ENCODE data around the gene DOCK2.

The DOCK2 gene

GRCh38 chr5:170055606-170056005, 418.5 kb downstream of the DOCK2 start:
- H3K4me3 ChIP-seq (IDR thresholded peaks at IDR 0.05; ENCODE audit: insufficient read depth, low read depth, low read length) = no peak overlapping the region
- no peak overlapping the region for H3K27ac ChIP-seq
- no peaks in the 10 kb centered on the region for H3K79me2 ChIP-seq (ENCODE audit: insufficient read depth, low read depth)
- no peak overlapping the region for H3K9ac ChIP-seq
- TF ChIP-seq CTCF (conservative IDR thresholded peaks at IDR 0.05; ENCODE audit: low read depth, low read length) = no peak
- no peaks in the 10 kb centered on the region for H3K36me3 ChIP-seq (ENCODE audit: insufficient read depth)
- H3K27me3 ChIP-seq (ENCODE audit: insufficient read depth, low read depth) = no peaks in the 10 kb centered on the region
- H3K4me1 ChIP-seq (ENCODE audit: low read depth, poor library complexity, severe bottlenecking) = no peaks in the 10 kb centered on the region
- no peak overlapping the region for H3K4me2 ChIP-seq
- H4K20me1 ChIP-seq (ENCODE audit: insufficient read depth) = no peaks in the 10 kb centered on the region
- no peak overlapping the region for H2AFZ ChIP-seq (ENCODE audit: low read depth)

GRCh38 chr5:170056561-170057267, 419.6 kb downstream of the DOCK2 start:
- no peak overlapping the region for H3K4me2 ChIP-seq
- no peaks in the 10 kb centered on the region for H3K27me3 ChIP-seq (ENCODE audit: insufficient read depth, low read depth)
- H3K9ac ChIP-seq = no peak overlapping the region
- no peak for TF ChIP-seq CTCF (conservative IDR thresholded peaks at IDR 0.05; ENCODE audit: low read depth, low read length)
- no peaks in the 10 kb centered on the region for H3K36me3 ChIP-seq (ENCODE audit: insufficient read depth)
- H2AFZ ChIP-seq (ENCODE audit: low read depth) = no peak overlapping the region
- H4K20me1 ChIP-seq (ENCODE audit: insufficient read depth) = no peaks in the 10 kb centered on the region
- no peak overlapping the region for H3K27ac ChIP-seq
- no peaks in the 10 kb centered on the region for H3K4me1 ChIP-seq (ENCODE audit: low read depth, poor library complexity, severe bottlenecking)
- H3K79me2 ChIP-seq (ENCODE audit: insufficient read depth, low read depth) = no peaks in the 10 kb centered on the region
- no peak overlapping the region for H3K4me3 ChIP-seq (IDR thresholded peaks at IDR 0.05; ENCODE audit: insufficient read depth, low read depth, low read length)

- H3K4me3 ChIP-seq (IDR thresholded peaks at IDR 0.05; ENCODE audit: insufficient read depth, low read depth, low read length) = no peak overlapping the region
- no peaks in the 10 kb centered on the region for H3K4me1 ChIP-seq (ENCODE audit: low read depth, poor library complexity, severe bottlenecking)
- no peak overlapping the region for H3K27ac ChIP-seq
- H3K79me2 ChIP-seq (ENCODE audit: insufficient read depth, low read depth) = no peaks in the 10 kb centered on the region
- TF ChIP-seq CTCF (conservative IDR thresholded peaks at IDR 0.05; ENCODE audit: low read depth, low read length) = no peak
- H2AFZ ChIP-seq (ENCODE audit: low read depth) = no peak overlapping the region
- H3K4me2 ChIP-seq = no peak overlapping the region
- H3K9ac ChIP-seq = no peak overlapping the region
- no peaks in the 10 kb centered on the region for H3K27me3 ChIP-seq (ENCODE audit: insufficient read depth, low read depth)
- no peaks in the 10 kb centered on the region for H3K36me3 ChIP-seq (ENCODE audit: insufficient read depth)
- no peaks in the 10 kb centered on the region for H4K20me1 ChIP-seq (ENCODE audit: insufficient read depth)
Measured at GRCh38 chr5:170057311-170057710, 420.2 kb downstream of the DOCK2 start.

GRCh38 chr5:170059221-170059620, 422.1 kb downstream of the DOCK2 start:
- no peak overlapping the region for H3K9ac ChIP-seq

More at GRCh38 chr5:170059221-170059620, 422.1 kb downstream of the DOCK2 start:
- H3K27me3 ChIP-seq (ENCODE audit: insufficient read depth, low read depth) = no peaks in the 10 kb centered on the region
- H3K79me2 ChIP-seq (ENCODE audit: insufficient read depth, low read depth) = no peaks in the 10 kb centered on the region
- H2AFZ ChIP-seq (ENCODE audit: low read depth) = no peak overlapping the region
- no peaks in the 10 kb centered on the region for H3K36me3 ChIP-seq (ENCODE audit: insufficient read depth)
- no peak overlapping the region for H3K4me3 ChIP-seq (IDR thresholded peaks at IDR 0.05; ENCODE audit: insufficient read depth, low read depth, low read length)
- no peak for TF ChIP-seq CTCF (conservative IDR thresholded peaks at IDR 0.05; ENCODE audit: low read depth, low read length)
- no peaks in the 10 kb centered on the region for H3K4me1 ChIP-seq (ENCODE audit: low read depth, poor library complexity, severe bottlenecking)
- no peak overlapping the region for H3K4me2 ChIP-seq
- no peak overlapping the region for H3K27ac ChIP-seq
- no peaks in the 10 kb centered on the region for H4K20me1 ChIP-seq (ENCODE audit: insufficient read depth)

All from KMS-11 (cell line).